ENCODE measurements around the gene PDE6D. TPM values are rescaled to one million over a fixed set of nuclear protein-coding genes. Genes with fewer than 3 reads are reported as not detected.

Gene PDE6D
- total and polyA plus RNA-seq, 2 of the 13 experiments (the other 11 are each of a cell fraction or from before 2014, with no cell fraction given) = 14.1 to 23.2 TPM

DNA sequence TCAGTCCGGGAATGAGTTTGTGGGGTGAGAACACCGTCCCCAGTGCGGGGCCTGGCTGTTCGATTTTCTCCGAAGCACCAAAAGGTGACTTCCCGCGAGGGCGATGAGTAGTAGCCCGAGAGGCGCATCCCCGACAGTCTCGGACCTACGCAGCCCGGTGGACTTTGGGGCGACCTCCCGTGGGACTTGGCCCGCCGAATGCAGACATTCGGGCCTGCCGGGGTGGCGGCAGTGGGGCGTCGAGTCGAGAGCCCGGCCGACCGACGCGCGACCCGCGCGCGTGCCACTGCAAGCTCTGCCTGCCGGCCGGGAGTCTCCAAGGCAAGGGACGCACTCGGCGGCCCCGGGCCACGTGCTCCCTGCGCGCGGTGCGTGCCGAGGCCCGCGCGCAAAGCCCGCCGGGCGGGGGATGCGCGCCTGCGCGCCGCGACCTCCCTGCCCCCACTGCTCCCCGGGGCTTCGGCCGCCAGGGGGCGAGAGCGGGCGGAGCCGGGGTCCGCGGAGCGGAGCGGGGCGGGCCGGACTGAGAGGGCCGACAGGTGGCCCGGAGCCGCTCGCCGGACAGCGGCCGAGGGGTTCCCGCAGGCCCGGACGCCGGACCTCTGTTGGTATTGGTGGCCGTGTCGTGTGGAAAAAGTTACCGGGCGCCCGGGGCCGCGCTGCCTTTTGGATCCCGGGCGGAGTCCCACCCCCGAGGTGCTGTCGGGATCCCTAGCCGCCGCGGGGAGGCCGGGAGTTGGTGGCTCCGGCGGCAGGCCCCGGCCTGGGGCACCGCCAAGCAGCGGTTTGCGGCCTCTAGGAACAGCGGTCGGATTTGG lies 70.9 kb downstream of the PDE6D start (continued):
- TF ChIP-seq NFE2L2 (IDR thresholded peaks at IDR 0.05; ENCODE audit: low read length) = no peak
- TF ChIP-seq ZNF225 (CRISPR knock-in tag; IDR thresholded peaks at IDR 0.05) = peak; percentile 98
- TF ChIP-seq POLR2G (IDR thresholded peaks at IDR 0.05; ENCODE audit: low read depth, low read length) = peak; percentile 86
- peak; percentile 86 for TF ChIP-seq KMT2A (CRISPR knock-in tag; IDR thresholded peaks at IDR 0.05)
- peak; percentile 98 for TF ChIP-seq ZNF484 (CRISPR knock-in tag; IDR thresholded peaks at IDR 0.05; ENCODE audit: borderline replicate concordance, low read depth)
- TF ChIP-seq ZNF549 (CRISPR knock-in tag; IDR thresholded peaks at IDR 0.05) = peak; percentile 78
- TF ChIP-seq, protein P1, sequence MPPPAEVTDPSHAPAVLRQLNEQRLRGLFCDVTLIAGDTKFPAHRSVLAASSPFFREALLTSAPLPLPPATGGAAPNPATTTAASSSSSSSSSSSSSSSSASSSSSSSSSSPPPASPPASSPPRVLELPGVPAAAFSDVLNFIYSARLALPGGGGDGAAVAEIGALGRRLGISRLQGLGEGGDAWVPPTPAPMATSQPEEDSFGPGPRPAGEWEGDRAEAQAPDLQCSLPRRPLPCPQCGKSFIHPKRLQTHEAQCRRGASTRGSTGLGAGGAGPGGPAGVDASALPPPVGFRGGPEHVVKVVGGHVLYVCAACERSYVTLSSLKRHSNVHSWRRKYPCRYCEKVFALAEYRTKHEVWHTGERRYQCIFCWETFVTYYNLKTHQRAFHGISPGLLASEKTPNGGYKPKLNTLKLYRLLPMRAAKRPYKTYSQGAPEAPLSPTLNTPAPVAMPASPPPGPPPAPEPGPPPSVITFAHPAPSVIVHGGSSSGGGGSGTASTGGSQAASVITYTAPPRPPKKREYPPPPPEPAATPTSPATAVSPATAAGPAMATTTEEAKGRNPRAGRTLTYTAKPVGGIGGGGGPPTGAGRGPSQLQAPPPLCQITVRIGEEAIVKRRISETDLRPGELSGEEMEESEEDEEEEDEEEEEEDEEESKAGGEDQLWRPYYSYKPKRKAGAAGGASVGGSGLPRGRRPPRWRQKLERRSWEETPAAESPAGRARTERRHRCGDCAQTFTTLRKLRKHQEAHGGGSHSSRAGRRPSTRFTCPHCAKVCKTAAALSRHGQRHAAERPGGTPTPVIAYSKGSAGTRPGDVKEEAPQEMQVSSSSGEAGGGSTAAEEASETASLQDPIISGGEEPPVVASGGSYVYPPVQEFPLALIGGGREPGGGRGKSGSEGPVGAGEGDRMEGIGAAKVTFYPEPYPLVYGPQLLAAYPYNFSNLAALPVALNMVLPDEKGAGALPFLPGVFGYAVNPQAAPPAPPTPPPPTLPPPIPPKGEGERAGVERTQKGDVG (CRISPR knock-in tag; IDR thresholded peaks at IDR 0.05; ENCODE audit: borderline replicate concordance) = peak; percentile 66; the same call in 1 of the 2 replicates
- TF ChIP-seq, protein P2, sequence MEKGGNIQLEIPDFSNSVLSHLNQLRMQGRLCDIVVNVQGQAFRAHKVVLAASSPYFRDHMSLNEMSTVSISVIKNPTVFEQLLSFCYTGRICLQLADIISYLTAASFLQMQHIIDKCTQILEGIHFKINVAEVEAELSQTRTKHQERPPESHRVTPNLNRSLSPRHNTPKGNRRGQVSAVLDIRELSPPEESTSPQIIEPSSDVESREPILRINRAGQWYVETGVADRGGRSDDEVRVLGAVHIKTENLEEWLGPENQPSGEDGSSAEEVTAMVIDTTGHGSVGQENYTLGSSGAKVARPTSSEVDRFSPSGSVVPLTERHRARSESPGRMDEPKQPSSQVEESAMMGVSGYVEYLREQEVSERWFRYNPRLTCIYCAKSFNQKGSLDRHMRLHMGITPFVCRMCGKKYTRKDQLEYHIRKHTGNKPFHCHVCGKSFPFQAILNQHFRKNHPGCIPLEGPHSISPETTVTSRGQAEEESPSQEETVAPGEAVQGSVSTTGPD (CRISPR knock-in tag; IDR thresholded peaks at IDR 0.05) = no peak; the same call in 1 of the 2 replicates
- TF ChIP-seq ZZZ3 (CRISPR knock-in tag; IDR thresholded peaks at IDR 0.05; ENCODE audit: borderline replicate concordance) = peak; percentile 88
- peak; percentile 38 for TF ChIP-seq MAFG (CRISPR knock-in tag; IDR thresholded peaks at IDR 0.05)
- TF ChIP-seq ZNF251 (CRISPR knock-in tag; IDR thresholded peaks at IDR 0.05) = peak; percentile 98
- TF ChIP-seq, protein P3, sequence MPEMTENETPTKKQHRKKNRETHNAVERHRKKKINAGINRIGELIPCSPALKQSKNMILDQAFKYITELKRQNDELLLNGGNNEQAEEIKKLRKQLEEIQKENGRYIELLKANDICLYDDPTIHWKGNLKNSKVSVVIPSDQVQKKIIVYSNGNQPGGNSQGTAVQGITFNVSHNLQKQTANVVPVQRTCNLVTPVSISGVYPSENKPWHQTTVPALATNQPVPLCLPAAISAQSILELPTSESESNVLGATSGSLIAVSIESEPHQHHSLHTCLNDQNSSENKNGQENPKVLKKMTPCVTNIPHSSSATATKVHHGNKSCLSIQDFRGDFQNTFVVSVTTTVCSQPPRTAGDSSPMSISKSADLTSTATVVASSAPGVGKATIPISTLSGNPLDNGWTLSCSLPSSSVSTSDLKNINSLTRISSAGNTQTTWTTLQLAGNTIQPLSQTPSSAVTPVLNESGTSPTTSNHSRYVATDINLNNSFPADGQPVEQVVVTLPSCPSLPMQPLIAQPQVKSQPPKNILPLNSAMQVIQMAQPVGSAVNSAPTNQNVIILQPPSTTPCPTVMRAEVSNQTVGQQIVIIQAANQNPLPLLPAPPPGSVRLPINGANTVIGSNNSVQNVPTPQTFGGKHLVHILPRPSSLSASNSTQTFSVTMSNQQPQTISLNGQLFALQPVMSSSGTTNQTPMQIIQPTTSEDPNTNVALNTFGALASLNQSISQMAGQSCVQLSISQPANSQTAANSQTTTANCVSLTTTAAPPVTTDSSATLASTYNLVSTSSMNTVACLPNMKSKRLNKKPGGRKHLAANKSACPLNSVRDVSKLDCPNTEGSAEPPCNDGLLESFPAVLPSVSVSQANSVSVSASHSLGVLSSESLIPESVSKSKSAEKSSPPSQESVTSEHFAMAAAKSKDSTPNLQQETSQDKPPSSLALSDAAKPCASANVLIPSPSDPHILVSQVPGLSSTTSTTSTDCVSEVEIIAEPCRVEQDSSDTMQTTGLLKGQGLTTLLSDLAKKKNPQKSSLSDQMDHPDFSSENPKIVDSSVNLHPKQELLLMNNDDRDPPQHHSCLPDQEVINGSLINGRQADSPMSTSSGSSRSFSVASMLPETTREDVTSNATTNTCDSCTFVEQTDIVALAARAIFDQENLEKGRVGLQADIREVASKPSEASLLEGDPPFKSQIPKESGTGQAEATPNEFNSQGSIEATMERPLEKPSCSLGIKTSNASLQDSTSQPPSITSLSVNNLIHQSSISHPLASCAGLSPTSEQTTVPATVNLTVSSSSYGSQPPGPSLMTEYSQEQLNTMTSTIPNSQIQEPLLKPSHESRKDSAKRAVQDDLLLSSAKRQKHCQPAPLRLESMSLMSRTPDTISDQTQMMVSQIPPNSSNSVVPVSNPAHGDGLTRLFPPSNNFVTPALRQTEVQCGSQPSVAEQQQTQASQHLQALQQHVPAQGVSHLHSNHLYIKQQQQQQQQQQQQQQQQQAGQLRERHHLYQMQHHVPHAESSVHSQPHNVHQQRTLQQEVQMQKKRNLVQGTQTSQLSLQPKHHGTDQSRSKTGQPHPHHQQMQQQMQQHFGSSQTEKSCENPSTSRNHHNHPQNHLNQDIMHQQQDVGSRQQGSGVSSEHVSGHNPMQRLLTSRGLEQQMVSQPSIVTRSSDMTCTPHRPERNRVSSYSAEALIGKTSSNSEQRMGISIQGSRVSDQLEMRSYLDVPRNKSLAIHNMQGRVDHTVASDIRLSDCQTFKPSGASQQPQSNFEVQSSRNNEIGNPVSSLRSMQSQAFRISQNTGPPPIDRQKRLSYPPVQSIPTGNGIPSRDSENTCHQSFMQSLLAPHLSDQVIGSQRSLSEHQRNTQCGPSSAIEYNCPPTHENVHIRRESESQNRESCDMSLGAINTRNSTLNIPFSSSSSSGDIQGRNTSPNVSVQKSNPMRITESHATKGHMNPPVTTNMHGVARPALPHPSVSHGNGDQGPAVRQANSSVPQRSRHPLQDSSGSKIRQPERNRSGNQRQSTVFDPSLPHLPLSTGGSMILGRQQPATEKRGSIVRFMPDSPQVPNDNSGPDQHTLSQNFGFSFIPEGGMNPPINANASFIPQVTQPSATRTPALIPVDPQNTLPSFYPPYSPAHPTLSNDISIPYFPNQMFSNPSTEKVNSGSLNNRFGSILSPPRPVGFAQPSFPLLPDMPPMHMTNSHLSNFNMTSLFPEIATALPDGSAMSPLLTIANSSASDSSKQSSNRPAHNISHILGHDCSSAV (CRISPR knock-in tag; IDR thresholded peaks at IDR 0.05; ENCODE audit: borderline replicate concordance) = peak; percentile 96; the same call in 1 of the 2 replicates
- TF ChIP-seq, protein P4, sequence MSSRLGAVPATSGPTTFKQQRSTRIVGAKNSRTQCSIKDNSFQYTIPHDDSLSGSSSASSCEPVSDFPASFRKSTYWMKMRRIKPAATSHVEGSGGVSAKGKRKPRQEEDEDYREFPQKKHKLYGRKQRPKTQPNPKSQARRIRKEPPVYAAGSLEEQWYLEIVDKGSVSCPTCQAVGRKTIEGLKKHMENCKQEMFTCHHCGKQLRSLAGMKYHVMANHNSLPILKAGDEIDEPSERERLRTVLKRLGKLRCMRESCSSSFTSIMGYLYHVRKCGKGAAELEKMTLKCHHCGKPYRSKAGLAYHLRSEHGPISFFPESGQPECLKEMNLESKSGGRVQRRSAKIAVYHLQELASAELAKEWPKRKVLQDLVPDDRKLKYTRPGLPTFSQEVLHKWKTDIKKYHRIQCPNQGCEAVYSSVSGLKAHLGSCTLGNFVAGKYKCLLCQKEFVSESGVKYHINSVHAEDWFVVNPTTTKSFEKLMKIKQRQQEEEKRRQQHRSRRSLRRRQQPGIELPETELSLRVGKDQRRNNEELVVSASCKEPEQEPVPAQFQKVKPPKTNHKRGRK (CRISPR knock-in tag; IDR thresholded peaks at IDR 0.05) = no peak
- TF ChIP-seq MATR3 (CRISPR knock-in tag; IDR thresholded peaks at IDR 0.05) = no peak
